Heart left ventricle (tissue), 16 donors: ENCODE results near the gene TDP2. TPM values are rescaled to one million over a fixed set of nuclear protein-coding genes. Genes with fewer than 3 reads are reported as not detected.

ENCODE experiments used
- ATAC-seq, 4 donors: fragments of 200-7000 bp; cut with Tn5 transposase; one replicate each; pipeline ENCODE4 v1.9.1; 2020 to 2022; ENCODE audit warnings: moderate library complexity in 4 of 4, mild to moderate bottlenecking in 3 of 4, moderate number of reproducible peaks in 1 of 4
- DNase-seq, 5 donors: peaks; one replicate each; pipeline ENCODE4 v3.0.0-alpha.2; 2020
- H3K27ac ChIP-seq, 12 donors: fragments of 200-600 bp; sonication (generic) in 4 of 12; one replicate each; pipeline versions ENCODE4 v1.5.0 to v1.8.0; 2016 to 2022; ENCODE audit warnings: mild to moderate bottlenecking in 2 of 12
- H3K27me3 ChIP-seq, 9 donors: fragments of 200-600 bp; sonication (generic) in 2 of 9; one replicate each; pipeline versions ENCODE4 v1.5.1 to v1.8.0; 2016 to 2022; ENCODE audit warnings: mild to moderate bottlenecking in 3 of 9
- H3K36me3 ChIP-seq, 9 donors: fragments of 200-600 bp; sonication (generic) in 2 of 9; one replicate each; pipeline versions ENCODE4 v1.5.0 to v1.8.0; 2018 to 2022; ENCODE audit warnings: mild to moderate bottlenecking in 2 of 9
- H3K4me1 ChIP-seq, 12 donors: fragments of 200-600 bp; sonication (generic) in 4 of 12; one replicate each; pipeline versions ENCODE4 v1.5.0 to v1.8.0; 2016 to 2022; ENCODE audit warnings: mild to moderate bottlenecking in 3 of 12
- H3K4me3 ChIP-seq, 12 donors: fragments of 200-600 bp; sonication (generic) in 4 of 12; one replicate each; pipeline versions ENCODE4 v1.5.0 to v1.8.0; 2017 to 2022; ENCODE audit warnings: mild to moderate bottlenecking in 9 of 12, moderate library complexity in 4 of 12
- H3K9me3 ChIP-seq, 12 donors: fragments of 200-600 bp; sonication (generic) in 4 of 12; one replicate each; pipeline versions ENCODE4 v1.5.0 to v1.8.0; 2016 to 2022; ENCODE audit warnings: mild to moderate bottlenecking in 1 of 12
- CTCF ChIP-seq, 12 donors: fragments of 200-600 bp; sonication (generic) in 4 of 12; IDR thresholded peaks; one replicate each; pipeline versions ENCODE4 v1.5.0 to v1.8.0; 2018 to 2022; ENCODE audit warnings: antibody characterized with exemption in 12 of 12, mild to moderate bottlenecking in 5 of 12
- POLR2A ChIP-seq, 2 donors: fragments of 450-650 bp; IDR thresholded peaks; one replicate each; pipeline ENCODE4 v1.6.1; 2017; ENCODE audit warnings: antibody characterized with exemption in 2 of 2, mild to moderate bottlenecking in 2 of 2, moderate library complexity in 2 of 2
- WGBS, 4 donors: extraction: QIAGEN DNeasy Blood & Tissue Kit in 2 of 4; methylation state at CpG; one replicate each; pipeline versions ENCODE4 v1.1.5 to v1.1.7; 2013 to 2018; 5-methylcytosine and 5-hydroxymethylcytosine counted together
- intact Hi-C, 10 donors: fragments of 100-400 bp; cut with DNase I; formaldehyde crosslinking; loops; one replicate each; pipeline versions ENCODE4 v1.11.1 to v1.14.2; 2022
- polyA plus RNA-seq, 2 donors: library from polyadenylated mRNA; stranded (reverse); fragments of 200-250 nt; gene quantifications; one replicate each; pipeline ENCODE4 v1.2.3, GENCODE V29; 2013
- total RNA-seq, 9 donors: library from RNA; depleted of rRNA in 2 of 9; stranded (reverse); fragments of >200 nt in 2 of 9; fragmentation: NEBNext Ultra II Directional in 3 of 9; extraction: Animal tissue kit (Norgen Biotek cat#: 25700) in 3 of 9; gene quantifications; one replicate each; pipeline versions ENCODE4 v1.1.0 to v1.2.4, GENCODE V29; 2016 to 2023
- donor health status: ischemic (EF 13 %, LVEDD 7.1; RV severe dilation, severe dysfunction).
- donor health status: healthy with polysubstance abuse.
- donor health status: DM: no; HTN: yes; CAD: no.
- donor health status: DM: no; HTN: no; CAD: no.
- donor health status: ischemic (EF 25% LVEDD 6.9; RV normal size, moderate dysfunction).
- donor health status: ischemic (EF 25% LVEDD 5.7; RV mildly dilated, moderate dysfunction).
- donor health status: healthy.
- donor health status: DM: yes; HTN: yes; CAD: no.
- donor health status: ischemic (EF 35%, LVEDD 5.7; RV mildly dilated, moderate dysfunction).
- donor health status: nonischemic (EF 11% LVEDD 7.7; RV severe dilation, severe dysfunction).
- donor health status: DM: yes; HTN: yes; CAD: no.
- donor health status: PGD.
- donor health status: ischemic (EF 29% LVEDD 5.4; RV normal size, mild dysfunction).
- donor health status: nonischemic (EF 23%, LVEDD 6.1; RV moderate dilation, normal function).

The TDP2 gene
- total and polyA plus RNA-seq, 11 donors = 14.0 to 35.8 (median 25.1) TPM

- TF ChIP-seq CTCF (IDR thresholded peaks at IDR 0.05) (no peak), POLR2A (IDR thresholded peaks at IDR 0.05) (no peak)
- Histone ChIP-seq H3K27ac (no peak overlapping the region), H3K4me1 (no peaks in the 10 kb centered on the region), H3K4me3 (no peak overlapping the region), H3K9me3 (no peaks in the 10 kb centered on the region), H3K27me3 (no peaks in the 10 kb centered on the region), H3K36me3 (no peaks in the 10 kb centered on the region)
- intact Hi-C loops = no loop called here
- 90 to 94% (median 90%) methylated on average over 6 of the region's 6 CpGs for WGBS, 4 donors
- ATAC-seq = no peak
- no peak for DNase-seq
Observed at GRCh38 chr6:24606200-24606930, 60.3 kb downstream of the TDP2 start.

- Histone ChIP-seq H3K9me3 (no peaks in the 10 kb centered on the region), H3K4me1 (no peaks in the 10 kb centered on the region), H3K36me3 (no peaks in the 10 kb centered on the region), H3K4me3 (no peak overlapping the region), H3K27ac (no peak overlapping the region), H3K27me3 (no peaks in the 10 kb centered on the region)
- no peak for TF ChIP-seq CTCF (IDR thresholded peaks at IDR 0.05)
- TF ChIP-seq POLR2A (IDR thresholded peaks at IDR 0.05) = no peak
- ATAC-seq (no peak), DNase-seq (no peak)
- whole genome bisulfite sequencing, 4 donors = 77 to 87% (median 81%) methylated on average over 2 of the region's 2 CpGs
- intact Hi-C loops = no loop called here
Observed at GRCh38 chr6:24603241-24603640, 63.5 kb downstream of the TDP2 start.

- intact Hi-C loops = no loop called here
- no peak for TF ChIP-seq CTCF (IDR thresholded peaks at IDR 0.05)
- TF ChIP-seq POLR2A (IDR thresholded peaks at IDR 0.05) = no peak
- 54 to 57% (median 55%) methylated on average over 4 of the region's 4 CpGs for WGBS, 4 donors
- H3K4me1 ChIP-seq = no peaks in the 10 kb centered on the region
- H3K27ac ChIP-seq = no peak overlapping the region
- no peaks in the 10 kb centered on the region for H3K27me3 ChIP-seq
- ATAC-seq = no peak
- H3K4me3 ChIP-seq = no peak overlapping the region
- H3K9me3 ChIP-seq = no peaks in the 10 kb centered on the region
- no peak for DNase-seq
- H3K36me3 ChIP-seq = no peaks in the 10 kb centered on the region
Observed at GRCh38 chr6:24600903-24601302, 65.8 kb downstream of the TDP2 start.

Other genes starting within 250 kb of the TDP2 start
- gene GPLD1, start 177.3 kb downstream of the TDP2 start, total RNA-seq = under 1 TPM; 0.39 to 0.99 (median 0.85) TPM
- gene GPLD1, start 177.3 kb downstream of the TDP2 start, polyA plus RNA-seq = under 1 TPM; 0.18 to 0.34 TPM
- gene ALDH5A1, start 171.9 kb downstream of the TDP2 start, total RNA-seq = 10 to 100 TPM; 16.6 to 35.5 (median 20.6) TPM
- gene ALDH5A1, start 171.9 kb downstream of the TDP2 start, polyA plus RNA-seq = 1 to 10 TPM; 3.0 to 8.9 TPM
- under 1 TPM in 3 of 9 donors, not detected in 6; 0.05 TPM for gene KIAA0319, start 20.7 kb downstream of the TDP2 start, total RNA-seq
- not detected for gene KIAA0319, start 20.7 kb downstream of the TDP2 start, polyA plus RNA-seq
- 10 to 100 TPM; 28.1 to 62.7 (median 55.3) TPM for gene ACOT13, start 178 bp upstream of the TDP2 start, total RNA-seq
- 100 to 1,000 TPM in 1 of 2 donors, 10 to 100 TPM in 1; 21.6 to 160 TPM for gene ACOT13, start 178 bp upstream of the TDP2 start, polyA plus RNA-seq
- gene C6orf62, start 52.3 kb upstream of the TDP2 start, total RNA-seq = 10 to 100 TPM; 20.8 to 92.8 (median 40.7) TPM
- 10 to 100 TPM; 28.9 to 48.0 TPM for gene C6orf62, start 52.3 kb upstream of the TDP2 start, polyA plus RNA-seq
- gene GMNN, start 108.0 kb upstream of the TDP2 start, total RNA-seq = 10 to 100 TPM in 2 of 9 donors, 1 to 10 TPM in 7; 4.5 to 12.9 (median 6.8) TPM
- gene GMNN, start 108.0 kb upstream of the TDP2 start, polyA plus RNA-seq = 10 to 100 TPM in 1 of 2 donors, 1 to 10 TPM in 1; 4.7 to 19.2 TPM
- gene ARMH2, start 132.0 kb upstream of the TDP2 start, total RNA-seq = not detected
- not detected for gene ARMH2, start 132.0 kb upstream of the TDP2 start, polyA plus RNA-seq